OCI-LY3 (cell line): ENCODE results near the gene THUMPD1.
A peak's percentile ranks its signal among the peaks of the same experiment; 100 is the strongest.
"Not testable (repeated sequence)": the region's sequence is repeated elsewhere in the genome, so short reads cannot be mapped to it uniquely, and the experiment has no call there.

Experiments used
- H2AFZ ChIP-seq: fragments of 200-600, 300-600 bp; shearing (Covaris generic); 2 replicates; pipeline ENCODE4 v1.6.0; 2014; ENCODE audit warnings: antibody characterized with exemption, low read depth, low read length
- H3K27ac ChIP-seq: fragments of 200-600, 300-600 bp; sonication (generic); 2 replicates; pipeline ENCODE4 v1.5.1; 2014; ENCODE audit warnings: mild to moderate bottlenecking, low read length, moderate library complexity, mixed read lengths
- H3K27me3 ChIP-seq: fragments of 200-600, 300-600 bp; sonication (generic); 2 replicates; pipeline ENCODE4 v1.6.1; 2014; ENCODE audit warnings: low read depth, low read length, mixed read lengths
- H3K36me3 ChIP-seq: fragments of 200-600, 300-600 bp; sonication (generic); replicated peaks from 2 replicates; pipeline ENCODE3; 2014; ENCODE audit warnings: low read depth, low read length, mixed read lengths
- H3K4me1 ChIP-seq: fragments of 300-600, 200-600 bp; sonication (generic); 2 replicates; pipeline ENCODE4 v1.6.1; 2014; ENCODE audit warnings: low read length, mixed read lengths
- H3K4me2 ChIP-seq: fragments of 200-600, 300-600 bp; sonication (generic); 2 replicates; pipeline ENCODE4 v1.6.1; 2014; ENCODE audit warnings: low read length, mixed read lengths
- H3K4me3 ChIP-seq: fragments of 300-600, 200-600 bp; sonication (generic); 2 replicates; pipeline ENCODE4 v1.5.1; 2014; ENCODE audit warnings: antibody characterized with exemption, mild to moderate bottlenecking, low read length, moderate library complexity
- H3K79me2 ChIP-seq: fragments of 300-600, 200-600 bp; shearing (Covaris generic); 2 replicates; pipeline ENCODE4 v1.6.1; 2014; ENCODE audit warnings: mild to moderate bottlenecking, low read length, mixed read lengths
- H3K9ac ChIP-seq: fragments of 300-600, 200-600 bp; shearing (Covaris generic); 2 replicates; pipeline ENCODE4 v1.6.0; 2014; ENCODE audit warnings: mild to moderate bottlenecking, low read length, moderate library complexity
- H3K9me3 ChIP-seq: fragments of 200-600, 300-600 bp; shearing (Covaris generic); 2 replicates; pipeline ENCODE4 v1.6.1; 2014; ENCODE audit warnings: low read length, mixed read lengths; ENCODE audit not compliant: insufficient read depth
- H4K20me1 ChIP-seq: fragments of 200-600, 300-600 bp; sonication (generic); 2 replicates; pipeline ENCODE4 v1.6.1; 2016; ENCODE audit warnings: low read length, mixed read lengths; ENCODE audit not compliant: insufficient read depth
- EZH2phosphoT487 ChIP-seq: fragments of 200-600 bp; shearing (Covaris generic); IDR thresholded peaks from 2 replicates; pipeline ENCODE4 v1.6.1; 2018; ENCODE audit warnings: antibody characterized with exemption, mixed run types, low read depth
- TF ChIP-seq, protein P1 (sequence below): fragments of 200-600, 300-600 bp; sonication (generic); IDR thresholded peaks from 2 replicates; pipeline ENCODE4 v1.5.1; 2014; ENCODE audit warnings: antibody characterized with exemption, low read length, low read depth

The THUMPD1 gene

DNA sequence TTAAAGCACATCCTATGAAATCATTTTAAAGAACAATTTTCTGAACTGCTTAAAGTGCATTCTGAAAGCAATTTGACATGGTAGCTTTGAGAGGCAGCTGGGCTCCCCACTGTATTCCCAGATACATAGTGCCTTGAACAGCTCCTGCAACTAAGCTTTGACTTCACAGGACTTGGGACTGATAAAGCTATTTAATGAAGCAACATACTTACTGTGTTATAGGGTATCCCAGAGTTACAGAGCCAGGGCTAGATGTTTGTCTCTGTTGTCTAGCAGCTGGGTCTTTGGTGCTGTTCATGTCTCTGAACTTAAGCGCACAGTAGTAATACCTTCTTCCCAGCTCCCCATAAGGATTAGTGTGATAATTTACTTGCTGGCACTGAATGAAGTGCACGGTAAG lies 45.0 kb downstream of the THUMPD1 start:
- no peak overlapping the region for H3K27ac ChIP-seq
- no peaks in the 10 kb centered on the region for H3K27me3 ChIP-seq
- H3K36me3 ChIP-seq, result peaks cover 12% of the 10 kb centered on the region
- no peak overlapping the region for H2AFZ ChIP-seq
- TF ChIP-seq, protein P1, sequence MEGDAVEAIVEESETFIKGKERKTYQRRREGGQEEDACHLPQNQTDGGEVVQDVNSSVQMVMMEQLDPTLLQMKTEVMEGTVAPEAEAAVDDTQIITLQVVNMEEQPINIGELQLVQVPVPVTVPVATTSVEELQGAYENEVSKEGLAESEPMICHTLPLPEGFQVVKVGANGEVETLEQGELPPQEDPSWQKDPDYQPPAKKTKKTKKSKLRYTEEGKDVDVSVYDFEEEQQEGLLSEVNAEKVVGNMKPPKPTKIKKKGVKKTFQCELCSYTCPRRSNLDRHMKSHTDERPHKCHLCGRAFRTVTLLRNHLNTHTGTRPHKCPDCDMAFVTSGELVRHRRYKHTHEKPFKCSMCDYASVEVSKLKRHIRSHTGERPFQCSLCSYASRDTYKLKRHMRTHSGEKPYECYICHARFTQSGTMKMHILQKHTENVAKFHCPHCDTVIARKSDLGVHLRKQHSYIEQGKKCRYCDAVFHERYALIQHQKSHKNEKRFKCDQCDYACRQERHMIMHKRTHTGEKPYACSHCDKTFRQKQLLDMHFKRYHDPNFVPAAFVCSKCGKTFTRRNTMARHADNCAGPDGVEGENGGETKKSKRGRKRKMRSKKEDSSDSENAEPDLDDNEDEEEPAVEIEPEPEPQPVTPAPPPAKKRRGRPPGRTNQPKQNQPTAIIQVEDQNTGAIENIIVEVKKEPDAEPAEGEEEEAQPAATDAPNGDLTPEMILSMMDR, result no peak
- no peak for TF ChIP-seq EZH2phosphoT487
- no peak overlapping the region for H3K4me2 ChIP-seq
- H4K20me1 ChIP-seq, result peaks cover 12% of the 10 kb centered on the region; the same call in 1 of the 2 replicates
- H3K9me3 ChIP-seq, result no peaks in the 10 kb centered on the region
- H3K4me1 ChIP-seq, result peaks cover 13% of the 10 kb centered on the region
- H3K9ac ChIP-seq, result no peak overlapping the region
- peaks cover 17% of the 10 kb centered on the region for H3K79me2 ChIP-seq
- H3K4me3 ChIP-seq, result no peak overlapping the region

DNA sequence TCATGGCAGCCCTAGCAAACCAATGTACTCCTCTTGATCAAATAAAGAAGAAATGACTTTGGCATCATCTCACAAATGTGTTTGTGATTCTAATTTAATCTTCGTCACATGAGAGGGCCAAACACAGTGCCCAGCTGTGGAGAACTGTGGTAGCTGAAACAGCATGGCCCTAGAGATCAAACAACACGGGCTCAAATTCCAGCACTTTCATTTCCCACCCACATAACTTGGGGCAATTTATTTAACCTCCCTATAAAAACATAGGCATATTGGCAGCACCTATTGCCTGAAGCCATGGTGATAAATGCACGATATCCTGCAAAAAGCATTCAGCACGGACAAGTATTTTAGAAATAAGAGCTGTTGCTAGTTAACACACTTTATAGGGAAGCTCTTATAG lies 46.6 kb downstream of the THUMPD1 start:
- Histone ChIP-seq H3K9me3 (no peaks in the 10 kb centered on the region), H4K20me1 (peaks cover 12% of the 10 kb centered on the region; the same call in 1 of the 2 replicates), H3K4me1 (peaks cover 13% of the 10 kb centered on the region), H3K4me3 (no peak overlapping the region), H2AFZ (no peak overlapping the region), H3K27me3 (no peaks in the 10 kb centered on the region), H3K36me3 (peaks cover 7% of the 10 kb centered on the region), H3K79me2 (peaks cover 12% of the 10 kb centered on the region), H3K9ac (no peak overlapping the region), H3K27ac (no peak overlapping the region), H3K4me2 (no peak overlapping the region)
- TF ChIP-seq, protein P1, result no peak
- TF ChIP-seq EZH2phosphoT487, result no peak

DNA sequence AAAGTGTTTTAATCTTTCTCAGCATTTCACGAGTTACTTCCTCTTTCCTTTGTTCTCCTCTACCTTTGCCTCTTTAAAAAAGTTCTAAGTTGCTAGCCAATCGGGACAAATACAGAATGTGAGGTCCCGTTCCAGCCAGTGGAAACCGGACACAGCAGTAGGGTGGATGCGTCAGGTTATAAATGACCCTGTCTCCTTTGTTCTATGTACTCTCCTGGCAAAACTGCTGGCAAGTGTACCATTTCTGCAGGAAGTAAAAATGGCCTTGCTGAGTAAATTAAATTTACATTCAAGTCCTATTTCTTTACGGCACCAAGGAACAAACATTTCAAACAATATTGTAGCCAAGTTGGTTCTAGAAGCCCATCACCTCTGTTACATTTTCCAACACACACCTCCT lies 47.5 kb downstream of the THUMPD1 start:
- H3K36me3 ChIP-seq, H3K27me3 ChIP-seq, H2AFZ ChIP-seq, H3K4me3 ChIP-seq, H3K4me2 ChIP-seq, H4K20me1 ChIP-seq, H3K9ac ChIP-seq, H3K9me3 ChIP-seq, H3K27ac ChIP-seq: not testable (repeated sequence)
- H3K4me1 ChIP-seq, result peaks cover 13% of the 10 kb centered on the region
- peaks cover 12% of the 10 kb centered on the region for H3K79me2 ChIP-seq

DNA sequence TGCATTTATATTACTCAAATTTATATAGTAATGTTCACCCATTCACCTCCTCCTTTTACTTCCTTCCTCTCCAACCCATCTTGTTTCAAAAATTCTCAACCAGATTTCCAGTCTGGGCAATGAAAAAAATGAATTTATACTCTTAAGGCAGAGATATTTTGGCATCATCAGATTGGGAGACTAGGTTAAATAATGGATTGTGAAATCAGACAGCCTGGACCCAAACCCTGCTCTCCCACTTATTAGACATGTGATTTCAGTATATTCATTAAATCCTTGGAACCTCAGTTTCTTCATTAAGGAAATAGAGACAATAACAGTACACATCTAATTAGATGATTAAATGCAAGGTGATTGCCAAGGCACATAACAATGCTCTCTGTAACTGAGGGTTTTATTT lies 52.0 kb downstream of the THUMPD1 start:
- H3K9me3 ChIP-seq, result no peaks in the 10 kb centered on the region
- peaks cover 14% of the 10 kb centered on the region for H3K4me1 ChIP-seq
- H4K20me1 ChIP-seq, result peaks cover 5% of the 10 kb centered on the region; the same call in 1 of the 2 replicates
- no peak overlapping the region for H3K27ac ChIP-seq
- no peak overlapping the region for H3K9ac ChIP-seq
- H3K27me3 ChIP-seq, result no peaks in the 10 kb centered on the region
- TF ChIP-seq, protein P1, result no peak
- no peak for TF ChIP-seq EZH2phosphoT487
- no peak overlapping the region for H3K4me2 ChIP-seq
- H2AFZ ChIP-seq, result no peak overlapping the region
- H3K36me3 ChIP-seq, result peaks cover 34% of the 10 kb centered on the region
- no peak overlapping the region for H3K4me3 ChIP-seq
- peaks cover 19% of the 10 kb centered on the region for H3K79me2 ChIP-seq

DNA sequence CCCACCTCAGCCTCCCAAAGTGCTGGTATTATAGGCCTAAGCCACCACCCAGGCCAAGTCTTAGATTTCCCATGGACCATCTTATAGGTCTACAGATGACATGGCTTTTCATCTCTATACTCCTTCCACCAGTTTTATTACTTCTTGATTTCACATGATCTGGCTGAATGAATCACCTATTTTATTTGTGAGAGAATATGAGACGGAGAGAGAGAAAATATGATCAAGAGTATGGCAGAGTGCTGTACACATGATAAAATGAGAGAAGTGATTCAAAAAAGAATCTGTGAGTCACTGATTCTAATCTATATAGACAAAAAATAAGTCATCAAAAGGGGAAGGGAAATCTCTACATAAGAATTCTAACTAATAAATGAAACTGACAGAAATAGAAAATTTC lies 57.8 kb downstream of the THUMPD1 start:
- no peaks in the 10 kb centered on the region for H3K9me3 ChIP-seq
- H3K27me3 ChIP-seq, result no peaks in the 10 kb centered on the region
- peak overlapping the region; percentile 25; the same call in 1 of the 2 replicates for H3K4me3 ChIP-seq
- H4K20me1 ChIP-seq, result no peaks in the 10 kb centered on the region
- peaks cover 16% of the 10 kb centered on the region for H3K79me2 ChIP-seq
- no peak overlapping the region for H2AFZ ChIP-seq
- H3K27ac ChIP-seq, result peak overlapping the region; percentile 67
- H3K4me1 ChIP-seq, result peaks cover 32% of the 10 kb centered on the region
- no peak for TF ChIP-seq EZH2phosphoT487
- TF ChIP-seq, protein P1, result no peak
- H3K4me2 ChIP-seq, result peak overlapping the region; percentile 64
- no peak overlapping the region for H3K9ac ChIP-seq
- peaks cover 51% of the 10 kb centered on the region for H3K36me3 ChIP-seq
